ENCODE results near the gene RNF212.

DNA sequence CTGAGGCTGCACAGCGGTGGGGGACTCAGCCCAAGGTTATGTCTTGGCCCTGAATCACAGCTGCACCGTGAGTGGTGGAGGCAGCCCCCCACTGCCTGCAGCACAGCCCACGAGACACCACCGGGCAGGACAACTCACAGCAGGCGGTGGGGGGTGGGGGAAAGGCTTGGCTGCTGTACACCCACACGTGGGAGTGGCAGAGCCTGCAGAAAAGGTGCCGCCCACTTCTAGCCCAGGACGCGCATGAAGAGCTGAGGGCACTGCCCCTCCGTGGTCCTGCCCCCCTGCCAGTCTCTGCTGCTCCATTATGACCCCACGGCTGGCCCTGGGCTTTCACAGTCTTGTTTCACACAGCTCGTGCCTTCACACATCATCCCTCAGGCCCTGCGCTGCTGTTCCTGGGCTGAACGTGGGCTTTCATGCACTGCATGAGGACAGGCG, 61.1 kb downstream of the RNF212 start:
- TF ChIP-seq POLR2AphosphoS5 (IDR thresholded peaks at IDR 0.05; ENCODE audit: low read depth) (no peak), CREB1 (CRISPR knock-in tag; IDR thresholded peaks at IDR 0.05; ENCODE audit: low read depth) (no peak), EZH2 (IDR thresholded peaks at IDR 0.05; ENCODE audit: low read depth, unreplicated experiment) (no peak), STAT1 (IDR thresholded peaks at IDR 0.05; ENCODE audit: unreplicated experiment) (no peak), EZH2phosphoT487 (IDR thresholded peaks at IDR 0.05; ENCODE audit: unreplicated experiment) (no peak), JUNB (IDR thresholded peaks at IDR 0.05; ENCODE audit: unreplicated experiment) (no peak), ZNF114 (CRISPR knock-in tag; IDR thresholded peaks at IDR 0.05) (no peak)
- TF ChIP-seq, protein P1, sequence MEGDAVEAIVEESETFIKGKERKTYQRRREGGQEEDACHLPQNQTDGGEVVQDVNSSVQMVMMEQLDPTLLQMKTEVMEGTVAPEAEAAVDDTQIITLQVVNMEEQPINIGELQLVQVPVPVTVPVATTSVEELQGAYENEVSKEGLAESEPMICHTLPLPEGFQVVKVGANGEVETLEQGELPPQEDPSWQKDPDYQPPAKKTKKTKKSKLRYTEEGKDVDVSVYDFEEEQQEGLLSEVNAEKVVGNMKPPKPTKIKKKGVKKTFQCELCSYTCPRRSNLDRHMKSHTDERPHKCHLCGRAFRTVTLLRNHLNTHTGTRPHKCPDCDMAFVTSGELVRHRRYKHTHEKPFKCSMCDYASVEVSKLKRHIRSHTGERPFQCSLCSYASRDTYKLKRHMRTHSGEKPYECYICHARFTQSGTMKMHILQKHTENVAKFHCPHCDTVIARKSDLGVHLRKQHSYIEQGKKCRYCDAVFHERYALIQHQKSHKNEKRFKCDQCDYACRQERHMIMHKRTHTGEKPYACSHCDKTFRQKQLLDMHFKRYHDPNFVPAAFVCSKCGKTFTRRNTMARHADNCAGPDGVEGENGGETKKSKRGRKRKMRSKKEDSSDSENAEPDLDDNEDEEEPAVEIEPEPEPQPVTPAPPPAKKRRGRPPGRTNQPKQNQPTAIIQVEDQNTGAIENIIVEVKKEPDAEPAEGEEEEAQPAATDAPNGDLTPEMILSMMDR (conservative IDR thresholded peaks at IDR 0.05; ENCODE audit: low read depth in 2 of 2): no peak
- TF ChIP-seq, protein P2, sequence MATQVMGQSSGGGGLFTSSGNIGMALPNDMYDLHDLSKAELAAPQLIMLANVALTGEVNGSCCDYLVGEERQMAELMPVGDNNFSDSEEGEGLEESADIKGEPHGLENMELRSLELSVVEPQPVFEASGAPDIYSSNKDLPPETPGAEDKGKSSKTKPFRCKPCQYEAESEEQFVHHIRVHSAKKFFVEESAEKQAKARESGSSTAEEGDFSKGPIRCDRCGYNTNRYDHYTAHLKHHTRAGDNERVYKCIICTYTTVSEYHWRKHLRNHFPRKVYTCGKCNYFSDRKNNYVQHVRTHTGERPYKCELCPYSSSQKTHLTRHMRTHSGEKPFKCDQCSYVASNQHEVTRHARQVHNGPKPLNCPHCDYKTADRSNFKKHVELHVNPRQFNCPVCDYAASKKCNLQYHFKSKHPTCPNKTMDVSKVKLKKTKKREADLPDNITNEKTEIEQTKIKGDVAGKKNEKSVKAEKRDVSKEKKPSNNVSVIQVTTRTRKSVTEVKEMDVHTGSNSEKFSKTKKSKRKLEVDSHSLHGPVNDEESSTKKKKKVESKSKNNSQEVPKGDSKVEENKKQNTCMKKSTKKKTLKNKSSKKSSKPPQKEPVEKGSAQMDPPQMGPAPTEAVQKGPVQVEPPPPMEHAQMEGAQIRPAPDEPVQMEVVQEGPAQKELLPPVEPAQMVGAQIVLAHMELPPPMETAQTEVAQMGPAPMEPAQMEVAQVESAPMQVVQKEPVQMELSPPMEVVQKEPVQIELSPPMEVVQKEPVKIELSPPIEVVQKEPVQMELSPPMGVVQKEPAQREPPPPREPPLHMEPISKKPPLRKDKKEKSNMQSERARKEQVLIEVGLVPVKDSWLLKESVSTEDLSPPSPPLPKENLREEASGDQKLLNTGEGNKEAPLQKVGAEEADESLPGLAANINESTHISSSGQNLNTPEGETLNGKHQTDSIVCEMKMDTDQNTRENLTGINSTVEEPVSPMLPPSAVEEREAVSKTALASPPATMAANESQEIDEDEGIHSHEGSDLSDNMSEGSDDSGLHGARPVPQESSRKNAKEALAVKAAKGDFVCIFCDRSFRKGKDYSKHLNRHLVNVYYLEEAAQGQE (IDR thresholded peaks at IDR 0.05; ENCODE audit: unreplicated experiment): no peak
- TF ChIP-seq, protein P3, sequence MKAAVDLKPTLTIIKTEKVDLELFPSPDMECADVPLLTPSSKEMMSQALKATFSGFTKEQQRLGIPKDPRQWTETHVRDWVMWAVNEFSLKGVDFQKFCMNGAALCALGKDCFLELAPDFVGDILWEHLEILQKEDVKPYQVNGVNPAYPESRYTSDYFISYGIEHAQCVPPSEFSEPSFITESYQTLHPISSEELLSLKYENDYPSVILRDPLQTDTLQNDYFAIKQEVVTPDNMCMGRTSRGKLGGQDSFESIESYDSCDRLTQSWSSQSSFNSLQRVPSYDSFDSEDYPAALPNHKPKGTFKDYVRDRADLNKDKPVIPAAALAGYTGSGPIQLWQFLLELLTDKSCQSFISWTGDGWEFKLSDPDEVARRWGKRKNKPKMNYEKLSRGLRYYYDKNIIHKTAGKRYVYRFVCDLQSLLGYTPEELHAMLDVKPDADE (IDR thresholded peaks at IDR 0.05): no peak

Measured in GM23338 (cell line).